Mesendoderm (in vitro differentiated cells): ENCODE results near the gene BCL6.

ENCODE experiments used
- DNase-seq: peaks from one replicate; pipeline ENCODE4 v3.0.0; 2013
- H2AK5ac ChIP-seq: 2 replicates; pipeline ENCODE4 v1.6.1; 2013; ENCODE audit warnings: low read length, inconsistent platforms
- H2BK120ac ChIP-seq: 2 replicates; pipeline ENCODE4 v1.6.1; 2013; ENCODE audit warnings: low read depth, mild to moderate bottlenecking, low read length, moderate library complexity, mixed read lengths
- H2BK15ac ChIP-seq: replicated peaks from 2 replicates; pipeline ENCODE4 v1.6.1; 2013; ENCODE audit warnings: low read depth, mild to moderate bottlenecking, moderate library complexity
- H2BK5ac ChIP-seq: 2 replicates; pipeline ENCODE4 v1.6.1; 2013; ENCODE audit warnings: low read length, inconsistent platforms
- H3K18ac ChIP-seq: 2 replicates; pipeline ENCODE4 v1.6.1; 2013; ENCODE audit warnings: mild to moderate bottlenecking, low read length, mixed read lengths
- H3K23ac ChIP-seq: one replicate; pipeline ENCODE4 v1.6.1; 2013; ENCODE audit warnings: low read length
- H3K27ac ChIP-seq: 2 replicates; pipeline ENCODE4 v1.5.1; 2013; ENCODE audit warnings: low read depth, mild to moderate bottlenecking, inconsistent platforms, low read length, moderate library complexity
- H3K27me3 ChIP-seq: 2 replicates; pipeline ENCODE4 v1.6.1; 2013; ENCODE audit warnings: low read length, control low read depth, mild to moderate bottlenecking, inconsistent platforms; ENCODE audit not compliant: insufficient read depth, poor library complexity
- H3K36me3 ChIP-seq: 2 replicates; pipeline ENCODE4 v1.6.1; 2013; ENCODE audit warnings: low read length, inconsistent platforms; ENCODE audit not compliant: control insufficient read depth, insufficient read depth
- H3K4ac ChIP-seq: one replicate; pipeline ENCODE4 v1.6.1; 2013; ENCODE audit warnings: low read depth, mild to moderate bottlenecking, low read length, moderate library complexity
- H3K4me1 ChIP-seq: 2 replicates; pipeline ENCODE4 v1.6.1; 2013; ENCODE audit warnings: low read depth, low read length, inconsistent platforms; ENCODE audit not compliant: control insufficient read depth
- H3K4me2 ChIP-seq: 2 replicates; pipeline ENCODE4 v1.6.1; 2013; ENCODE audit warnings: low read length
- H3K4me3 ChIP-seq: 2 replicates; pipeline ENCODE4 v1.5.1; 2013; ENCODE audit warnings: mild to moderate bottlenecking, low read length
- H3K56ac ChIP-seq: one replicate; pipeline ENCODE4 v1.6.1; 2013; ENCODE audit warnings: low read length
- H3K79me1 ChIP-seq: 2 replicates; pipeline ENCODE4 v1.6.1; 2013; ENCODE audit warnings: low read length, inconsistent platforms
- H3K79me2 ChIP-seq: 2 replicates; pipeline ENCODE4 v1.6.1; 2013; ENCODE audit warnings: mild to moderate bottlenecking, low read length; ENCODE audit not compliant: control insufficient read depth, insufficient read depth
- H3K9ac ChIP-seq: 2 replicates; pipeline ENCODE4 v1.6.1; 2013; ENCODE audit warnings: low read length, inconsistent platforms
- H4K5ac ChIP-seq: one replicate; pipeline ENCODE4 v1.6.1; 2013; ENCODE audit warnings: low read length
- H4K8ac ChIP-seq: one replicate; pipeline ENCODE4 v1.6.1; 2013; ENCODE audit warnings: low read depth, mild to moderate bottlenecking, control low read depth, low read length, moderate library complexity
- WGBS: extraction: QIAGEN DNeasy Blood & Tissue Kit; methylation state at CpG from one replicate; pipeline ENCODE4 v1.1.7; 2013; ENCODE audit warnings: low lambda C conversion rate, missing lambda C conversion rate; ENCODE audit not compliant: insufficient coverage; ENCODE audit errors: extremely low coverage; 5-methylcytosine and 5-hydroxymethylcytosine counted together

Gene BCL6

DNA sequence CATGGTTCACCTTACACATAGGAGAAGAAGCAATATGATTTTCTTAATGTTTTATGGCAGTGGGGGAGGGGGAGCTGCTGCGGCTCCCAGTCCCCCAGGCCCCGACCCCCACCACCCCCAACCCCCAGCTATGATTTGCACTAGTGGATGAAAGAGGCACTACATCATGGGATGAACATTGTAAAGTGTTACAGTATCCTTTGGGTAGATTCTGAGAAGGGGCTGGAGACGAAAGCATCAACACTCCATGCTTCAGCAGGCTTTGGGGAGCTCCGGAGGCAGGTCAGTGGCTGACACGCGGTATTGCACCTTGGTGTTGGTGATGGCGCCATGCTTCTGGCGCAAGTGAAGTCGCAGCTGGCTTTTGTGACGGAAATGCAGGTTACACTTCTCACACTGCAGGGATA is 23.1 kb downstream of the BCL6 start:
- H3K4me2 ChIP-seq = no peak overlapping the region
- no peak overlapping the region for H3K4ac ChIP-seq
- no peaks in the 10 kb centered on the region for H3K27me3 ChIP-seq
- no peak overlapping the region for H3K18ac ChIP-seq
- no peak overlapping the region for H3K27ac ChIP-seq
- no CpG with 5 or more reads among the region's 10 CpGs for WGBS
- no peaks in the 10 kb centered on the region for H3K79me2 ChIP-seq
- H3K23ac ChIP-seq = no peak overlapping the region
- H2BK5ac ChIP-seq = no peak overlapping the region
- DNase-seq = peak; percentile 42
- H4K8ac ChIP-seq = no peak overlapping the region
- no peak overlapping the region for H2BK120ac ChIP-seq
- H3K4me1 ChIP-seq = no peaks in the 10 kb centered on the region
- no peaks in the 10 kb centered on the region for H3K79me1 ChIP-seq
- no peak overlapping the region for H4K5ac ChIP-seq
- no peak overlapping the region for H3K4me3 ChIP-seq
- H3K9ac ChIP-seq = no peak overlapping the region
- no peak overlapping the region for H2AK5ac ChIP-seq
- H2BK15ac ChIP-seq = no peak overlapping the region
- no peaks in the 10 kb centered on the region for H3K36me3 ChIP-seq
- no peak overlapping the region for H3K56ac ChIP-seq

DNA sequence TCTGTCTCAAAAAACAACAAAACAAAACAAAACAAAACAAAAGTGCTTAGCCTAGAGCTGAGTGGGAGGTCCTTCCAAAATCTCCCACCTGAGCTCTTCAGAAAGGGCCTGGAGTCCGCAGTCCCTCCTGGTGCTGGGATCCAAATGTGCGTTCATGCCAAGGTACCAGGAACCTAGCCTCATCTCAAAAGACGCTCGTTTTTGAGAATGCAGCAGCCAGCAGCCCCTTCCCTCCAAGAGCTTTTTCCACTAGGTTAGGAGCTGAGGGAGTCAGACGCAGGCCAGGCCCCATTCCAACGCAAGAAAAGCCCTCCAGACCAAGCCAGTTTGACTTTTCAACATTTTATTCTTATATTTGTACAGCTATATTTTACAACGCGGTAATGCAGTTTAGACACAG is 24.2 kb downstream of the BCL6 start:
- H3K79me2 ChIP-seq = no peaks in the 10 kb centered on the region
- no peak overlapping the region for H2BK120ac ChIP-seq
- H3K27me3 ChIP-seq = no peaks in the 10 kb centered on the region
- no peak overlapping the region for H2AK5ac ChIP-seq
- H3K4me1 ChIP-seq = no peaks in the 10 kb centered on the region
- WGBS = no CpG with 5 or more reads among the region's 8 CpGs
- no peak overlapping the region for H3K23ac ChIP-seq
- H3K36me3 ChIP-seq = no peaks in the 10 kb centered on the region
- DNase-seq = no peak
- H2BK15ac ChIP-seq = no peak overlapping the region
- H4K8ac ChIP-seq = no peak overlapping the region
- no peak overlapping the region for H3K4me3 ChIP-seq
- no peak overlapping the region for H3K56ac ChIP-seq
- no peak overlapping the region for H4K5ac ChIP-seq
- H3K27ac ChIP-seq = no peak overlapping the region
- H3K4me2 ChIP-seq = no peak overlapping the region
- no peak overlapping the region for H3K18ac ChIP-seq
- H3K9ac ChIP-seq = no peak overlapping the region
- no peak overlapping the region for H3K4ac ChIP-seq
- no peaks in the 10 kb centered on the region for H3K79me1 ChIP-seq
- no peak overlapping the region for H2BK5ac ChIP-seq

DNA sequence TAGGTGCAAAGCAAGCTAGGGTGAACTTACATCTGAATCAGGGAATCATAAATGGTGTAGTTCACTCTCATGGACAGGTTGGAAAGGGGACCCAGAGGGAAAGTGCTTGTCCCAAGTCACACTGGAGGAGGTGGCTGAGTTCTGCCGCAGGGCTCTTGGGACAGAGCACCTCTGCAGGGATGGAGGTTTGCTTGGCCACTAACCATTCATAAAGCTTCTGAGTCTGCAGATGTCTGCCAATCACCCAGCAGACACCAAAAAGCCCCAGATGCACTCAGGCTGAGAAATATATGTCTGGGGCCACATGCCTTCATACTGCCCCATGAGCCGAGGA is 25.0 kb downstream of the BCL6 start:
- Histone ChIP-seq H3K4me1 (no peaks in the 10 kb centered on the region), H4K8ac (no peak overlapping the region), H3K18ac (no peak overlapping the region), H3K36me3 (no peaks in the 10 kb centered on the region), H2BK5ac (no peak overlapping the region), H3K79me2 (no peaks in the 10 kb centered on the region), H4K5ac (no peak overlapping the region), H3K4ac (no peak overlapping the region), H3K56ac (no peak overlapping the region), H3K4me2 (no peak overlapping the region), H3K4me3 (no peak overlapping the region), H3K9ac (no peak overlapping the region), H2BK120ac (no peak overlapping the region), H3K23ac (no peak overlapping the region), H3K79me1 (no peaks in the 10 kb centered on the region), H2BK15ac (no peak overlapping the region), H3K27ac (no peak overlapping the region), H3K27me3 (no peaks in the 10 kb centered on the region), H2AK5ac (no peak overlapping the region)
- no CpG with 5 or more reads among the region's 2 CpGs for WGBS
- DNase-seq = no peak

DNA sequence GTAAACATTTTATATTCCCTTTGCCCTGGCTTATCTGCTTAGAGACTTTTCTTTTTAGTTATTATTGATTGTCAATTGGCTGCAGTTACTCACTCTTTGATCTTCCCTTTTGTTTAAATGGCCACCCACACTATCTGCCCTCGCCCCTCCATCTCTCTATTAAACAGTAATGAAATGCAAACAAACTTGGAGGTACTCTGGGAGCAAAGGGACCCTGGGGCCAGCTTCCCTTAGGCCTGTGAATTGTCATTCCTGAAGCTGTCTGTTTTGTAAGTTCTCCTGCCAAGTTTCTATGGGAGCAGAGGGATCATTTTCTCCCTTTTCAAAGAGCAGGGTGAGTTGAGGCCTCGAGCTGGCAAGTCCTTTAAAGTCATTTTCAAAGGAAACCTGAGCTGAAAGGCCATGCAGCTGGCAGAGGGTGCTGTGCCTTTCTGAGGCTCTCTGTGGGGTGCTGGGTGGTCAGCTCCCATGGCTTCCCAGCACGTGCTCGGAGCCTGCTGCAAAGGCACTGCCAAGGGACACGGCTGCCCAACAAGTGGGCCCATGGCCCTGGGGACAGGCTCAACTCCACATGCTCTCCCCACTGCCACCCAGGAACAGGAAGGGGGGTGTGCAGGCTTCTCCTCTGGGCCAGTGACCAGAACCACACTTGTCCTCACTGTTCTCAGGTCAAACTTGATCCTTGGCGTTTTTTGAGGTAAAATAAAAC is 25.5 kb downstream of the BCL6 start:
- no peaks in the 10 kb centered on the region for H3K27me3 ChIP-seq
- no CpG with 5 or more reads among the region's 6 CpGs for WGBS
- H2AK5ac ChIP-seq = no peak overlapping the region
- no peak overlapping the region for H4K5ac ChIP-seq
- no peak overlapping the region for H3K56ac ChIP-seq
- H3K79me1 ChIP-seq = no peaks in the 10 kb centered on the region
- H4K8ac ChIP-seq = no peak overlapping the region
- no peak overlapping the region for H3K9ac ChIP-seq
- no peak overlapping the region for H3K4me3 ChIP-seq
- no peaks in the 10 kb centered on the region for H3K4me1 ChIP-seq
- H3K79me2 ChIP-seq = no peaks in the 10 kb centered on the region
- H2BK5ac ChIP-seq = no peak overlapping the region
- no peaks in the 10 kb centered on the region for H3K36me3 ChIP-seq
- H2BK120ac ChIP-seq = no peak overlapping the region
- H3K4me2 ChIP-seq = no peak overlapping the region
- H3K23ac ChIP-seq = peak overlapping the region; percentile 56
- no peak overlapping the region for H3K18ac ChIP-seq
- no peak overlapping the region for H3K4ac ChIP-seq
- no peak overlapping the region for H2BK15ac ChIP-seq
- DNase-seq = no peak
- no peak overlapping the region for H3K27ac ChIP-seq

DNA sequence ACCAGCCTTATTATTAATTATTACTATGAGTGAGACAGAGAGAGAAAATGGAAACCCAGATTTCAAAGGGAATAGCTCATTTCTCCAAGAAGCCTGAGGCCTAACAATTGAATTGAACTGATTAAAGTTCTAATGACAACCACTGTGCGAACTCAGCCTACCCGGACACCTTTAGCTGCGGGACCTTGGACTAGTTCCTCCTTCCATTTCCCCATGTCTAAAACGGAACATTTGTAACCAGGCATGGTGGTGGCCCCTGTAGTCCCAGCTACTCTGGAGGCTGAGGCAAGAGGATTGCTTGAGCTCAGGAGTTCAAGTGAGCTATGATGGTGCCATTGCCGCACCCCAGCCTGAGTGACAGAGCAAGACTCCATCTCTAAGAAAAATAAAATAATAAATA is 26.5 kb downstream of the BCL6 start:
- Histone ChIP-seq H3K56ac (no peak overlapping the region), H3K27ac (no peak overlapping the region), H2AK5ac (no peak overlapping the region), H3K9ac (no peak overlapping the region), H3K18ac (no peak overlapping the region), H3K23ac (no peak overlapping the region), H3K4me2 (no peak overlapping the region), H3K79me2 (no peaks in the 10 kb centered on the region), H2BK5ac (no peak overlapping the region), H4K5ac (no peak overlapping the region), H3K4me3 (no peak overlapping the region), H3K79me1 (no peaks in the 10 kb centered on the region), H3K36me3 (no peaks in the 10 kb centered on the region), H4K8ac (no peak overlapping the region), H2BK120ac (no peak overlapping the region), H3K4ac (no peak overlapping the region), H2BK15ac (no peak overlapping the region), H3K27me3 (no peaks in the 10 kb centered on the region), H3K4me1 (no peaks in the 10 kb centered on the region)
- WGBS = no CpG with 5 or more reads among the region's 5 CpGs
- no peak for DNase-seq

DNA sequence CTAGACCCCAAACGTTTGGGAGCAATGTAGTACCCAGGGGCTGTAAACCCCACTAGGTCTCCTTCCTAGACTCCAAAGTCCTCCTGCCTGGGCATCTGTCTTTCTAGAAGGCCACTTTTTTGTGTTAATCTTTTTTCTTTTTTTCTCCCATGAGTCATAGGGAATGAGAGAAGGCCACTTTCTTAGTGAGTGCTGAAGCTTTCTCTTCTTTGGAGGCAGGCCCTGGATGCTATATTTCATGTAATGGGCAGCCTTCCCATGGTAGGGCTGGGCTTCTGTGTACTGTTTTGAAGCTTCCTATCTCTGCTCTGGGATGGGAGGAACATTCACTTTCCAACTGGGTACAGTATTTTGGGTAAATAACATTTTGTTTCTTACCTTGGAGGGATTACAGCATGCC is 27.7 kb downstream of the BCL6 start:
- Histone ChIP-seq H3K36me3 (no peaks in the 10 kb centered on the region), H4K8ac (no peak overlapping the region), H3K9ac (no peak overlapping the region), H3K27me3 (no peaks in the 10 kb centered on the region), H3K4me3 (no peak overlapping the region), H3K79me1 (no peaks in the 10 kb centered on the region), H2BK5ac (no peak overlapping the region), H3K4me1 (no peaks in the 10 kb centered on the region), H2BK15ac (no peak overlapping the region), H3K4me2 (no peak overlapping the region), H3K4ac (no peak overlapping the region), H3K23ac (no peak overlapping the region), H3K18ac (no peak overlapping the region), H4K5ac (no peak overlapping the region), H2BK120ac (no peak overlapping the region), H2AK5ac (no peak overlapping the region), H3K27ac (no peak overlapping the region), H3K79me2 (no peaks in the 10 kb centered on the region), H3K56ac (no peak overlapping the region)
- DNase-seq = no peak
- WGBS = no CpG with 5 or more reads among the region's 1 CpG
